GM19099 (cell line): Measurements from ENCODE around the gene HEATR1.

Source experiments
- POLR2A ChIP-seq: IDR thresholded peaks from 3 replicates; pipeline ENCODE4 v1.6.1; 2011; ENCODE audit warnings: low read depth; ENCODE audit not compliant: insufficient read length; ENCODE audit errors: extremely low read depth

The HEATR1 gene, protein sequence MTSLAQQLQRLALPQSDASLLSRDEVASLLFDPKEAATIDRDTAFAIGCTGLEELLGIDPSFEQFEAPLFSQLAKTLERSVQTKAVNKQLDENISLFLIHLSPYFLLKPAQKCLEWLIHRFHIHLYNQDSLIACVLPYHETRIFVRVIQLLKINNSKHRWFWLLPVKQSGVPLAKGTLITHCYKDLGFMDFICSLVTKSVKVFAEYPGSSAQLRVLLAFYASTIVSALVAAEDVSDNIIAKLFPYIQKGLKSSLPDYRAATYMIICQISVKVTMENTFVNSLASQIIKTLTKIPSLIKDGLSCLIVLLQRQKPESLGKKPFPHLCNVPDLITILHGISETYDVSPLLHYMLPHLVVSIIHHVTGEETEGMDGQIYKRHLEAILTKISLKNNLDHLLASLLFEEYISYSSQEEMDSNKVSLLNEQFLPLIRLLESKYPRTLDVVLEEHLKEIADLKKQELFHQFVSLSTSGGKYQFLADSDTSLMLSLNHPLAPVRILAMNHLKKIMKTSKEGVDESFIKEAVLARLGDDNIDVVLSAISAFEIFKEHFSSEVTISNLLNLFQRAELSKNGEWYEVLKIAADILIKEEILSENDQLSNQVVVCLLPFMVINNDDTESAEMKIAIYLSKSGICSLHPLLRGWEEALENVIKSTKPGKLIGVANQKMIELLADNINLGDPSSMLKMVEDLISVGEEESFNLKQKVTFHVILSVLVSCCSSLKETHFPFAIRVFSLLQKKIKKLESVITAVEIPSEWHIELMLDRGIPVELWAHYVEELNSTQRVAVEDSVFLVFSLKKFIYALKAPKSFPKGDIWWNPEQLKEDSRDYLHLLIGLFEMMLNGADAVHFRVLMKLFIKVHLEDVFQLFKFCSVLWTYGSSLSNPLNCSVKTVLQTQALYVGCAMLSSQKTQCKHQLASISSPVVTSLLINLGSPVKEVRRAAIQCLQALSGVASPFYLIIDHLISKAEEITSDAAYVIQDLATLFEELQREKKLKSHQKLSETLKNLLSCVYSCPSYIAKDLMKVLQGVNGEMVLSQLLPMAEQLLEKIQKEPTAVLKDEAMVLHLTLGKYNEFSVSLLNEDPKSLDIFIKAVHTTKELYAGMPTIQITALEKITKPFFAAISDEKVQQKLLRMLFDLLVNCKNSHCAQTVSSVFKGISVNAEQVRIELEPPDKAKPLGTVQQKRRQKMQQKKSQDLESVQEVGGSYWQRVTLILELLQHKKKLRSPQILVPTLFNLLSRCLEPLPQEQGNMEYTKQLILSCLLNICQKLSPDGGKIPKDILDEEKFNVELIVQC (N-terminal part only)

DNA sequence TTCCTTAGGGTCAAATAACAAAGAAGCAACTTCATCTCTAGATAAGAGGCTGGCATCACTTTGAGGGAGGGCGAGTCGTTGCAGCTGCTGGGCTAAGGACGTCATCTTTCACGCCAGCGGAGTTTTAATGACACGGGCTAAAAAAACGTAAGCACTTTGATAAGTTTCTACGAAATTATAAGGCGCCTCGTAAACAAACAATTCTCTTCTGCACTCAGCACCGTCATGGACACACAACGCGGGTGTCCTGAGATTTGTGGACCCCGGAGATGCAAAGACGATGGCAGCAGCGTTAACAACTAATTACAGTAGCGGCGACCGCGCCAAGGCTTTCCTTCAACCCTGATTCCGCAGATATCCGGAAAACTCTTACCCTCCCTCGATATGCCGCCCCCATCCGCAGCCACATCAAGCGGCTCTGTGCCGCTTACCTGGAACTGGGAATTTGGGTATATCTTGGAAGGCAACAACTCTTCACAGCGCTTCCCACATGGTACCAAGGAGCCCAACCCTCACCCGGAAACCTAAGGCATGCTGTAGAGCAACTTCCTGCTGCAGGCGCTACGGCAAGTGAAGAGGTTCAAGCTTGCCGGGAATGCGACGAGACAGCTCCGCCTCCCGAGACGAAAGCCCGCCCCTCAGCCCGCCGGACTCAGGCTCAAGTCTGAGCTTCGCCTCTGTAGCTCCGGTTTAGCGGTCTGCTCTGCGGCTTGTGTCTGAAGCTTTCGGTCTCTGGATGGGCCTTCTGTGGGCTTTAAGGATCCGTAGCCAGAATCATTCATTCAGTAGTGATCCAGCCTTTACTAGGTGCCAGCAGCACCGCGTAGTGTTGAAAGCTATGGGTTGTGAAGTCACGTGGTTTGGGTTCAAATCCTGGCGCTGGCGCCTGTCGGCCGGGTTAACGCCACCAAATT lies at the start of gene HEATR1:
TSS of gene HEATR1 (minus strand) at position 526 of the 914 bp plus-strand sequence. CDS start at position 105, 421 bp downstream.
- TF ChIP-seq POLR2A: peak; percentile 87

- no peak for TF ChIP-seq POLR2A
These were observed 40.8 kb upstream of the HEATR1 start for GRCh38 chr1:236645016-236645680.

- no peak for TF ChIP-seq POLR2A
These were observed 38.4 kb upstream of the HEATR1 start for GRCh38 chr1:236642763-236643162.

GRCh38 chr1:236639686-236640085 lies 35.4 kb upstream of the HEATR1 start:
- TF ChIP-seq POLR2A: no peak

- TF ChIP-seq POLR2A: no peak
These were observed 34.6 kb upstream of the HEATR1 start for GRCh38 chr1:236638945-236639344.

GRCh38 chr1:236636017-236636416 lies 31.7 kb upstream of the HEATR1 start:
- no peak for TF ChIP-seq POLR2A

DNA sequence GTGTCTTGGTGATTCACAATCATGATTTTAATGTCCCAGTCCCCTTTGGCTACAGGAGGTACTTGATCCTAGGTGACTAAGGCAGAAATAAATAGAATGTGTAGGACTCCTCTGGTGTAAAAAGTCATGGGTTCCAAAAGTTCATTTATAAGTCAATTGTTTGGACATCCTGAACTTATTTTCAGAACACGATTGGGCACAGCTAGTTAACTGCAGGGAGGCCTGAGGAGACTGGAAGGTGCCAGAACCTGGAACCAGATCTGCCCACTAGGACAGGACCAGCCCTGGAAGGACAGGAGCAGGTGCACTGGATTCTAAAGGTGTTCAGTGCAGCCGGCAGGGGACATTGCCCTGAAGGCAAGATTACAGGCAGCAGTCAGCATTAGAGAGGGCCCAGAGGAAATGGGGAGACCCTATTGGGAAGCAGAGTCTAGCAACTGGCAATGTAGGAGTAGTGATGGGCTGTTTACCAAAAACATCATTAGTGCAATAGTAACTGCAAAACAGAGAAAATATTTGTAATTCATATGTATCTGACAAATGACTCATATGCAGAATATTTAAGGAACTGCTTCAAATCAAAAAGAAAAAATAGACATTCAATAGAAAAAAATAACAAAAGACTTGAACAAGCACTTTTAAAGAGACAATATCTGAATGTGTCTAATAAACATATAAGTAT lies 23.6 kb upstream of the HEATR1 start:
- no peak for TF ChIP-seq POLR2A

- TF ChIP-seq POLR2A: no peak
These were observed 19.3 kb upstream of the HEATR1 start for GRCh38 chr1:236623371-236624166.

GRCh38 chr1:236622407-236622806 lies 18.1 kb upstream of the HEATR1 start:
- no peak for TF ChIP-seq POLR2A

DNA sequence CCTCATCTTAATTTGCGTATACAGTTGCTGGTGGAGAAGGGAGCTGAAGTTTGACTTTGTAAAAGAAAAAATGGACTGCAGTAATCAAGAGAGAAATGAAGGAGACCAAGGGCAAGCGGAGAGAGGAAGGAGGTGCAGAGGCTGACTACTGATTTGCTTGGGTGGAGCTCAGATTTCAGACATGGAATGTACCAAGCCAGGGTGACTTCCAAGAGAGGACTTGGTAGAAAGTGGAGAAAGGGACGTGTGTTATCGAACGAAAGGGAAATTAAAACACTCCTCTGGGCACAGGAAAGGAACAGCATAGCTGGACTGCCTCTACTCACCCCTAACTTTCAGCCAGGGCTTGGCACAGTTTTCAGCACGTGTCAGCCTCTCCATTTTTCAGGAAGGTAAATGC lies 15.1 kb upstream of the HEATR1 start:
- no peak for TF ChIP-seq POLR2A

DNA sequence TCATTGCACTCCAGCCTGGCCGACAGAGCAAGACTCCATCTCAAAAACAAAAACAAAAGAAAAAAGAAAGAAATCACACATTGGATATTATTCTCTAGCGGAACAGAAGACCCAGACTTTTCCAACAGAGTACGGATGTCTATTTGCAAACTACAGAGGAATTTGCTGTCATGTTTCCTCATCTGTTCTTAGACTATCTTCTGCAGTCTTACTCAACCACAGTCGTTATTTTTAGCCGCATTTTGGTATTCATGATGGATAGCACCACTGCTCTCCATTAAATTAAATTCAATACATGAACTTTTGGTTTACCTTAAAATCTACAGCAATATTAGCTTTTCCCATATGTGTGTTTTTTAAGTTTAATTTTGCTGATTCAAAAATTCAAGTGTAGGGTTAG lies 14.2 kb upstream of the HEATR1 start:
- TF ChIP-seq POLR2A: no peak
